ENCODE results near the gene CDK5RAP2. TPM values are rescaled to one million over a fixed set of nuclear protein-coding genes. Genes with fewer than 3 reads are reported as not detected.

The CDK5RAP2 gene
- total RNA-seq, 3 donors from 2014 or later (not counting 1 experiment from before 2014, with no cell fraction given): 81.5 to 95.7 (median 82.4) TPM

DNA sequence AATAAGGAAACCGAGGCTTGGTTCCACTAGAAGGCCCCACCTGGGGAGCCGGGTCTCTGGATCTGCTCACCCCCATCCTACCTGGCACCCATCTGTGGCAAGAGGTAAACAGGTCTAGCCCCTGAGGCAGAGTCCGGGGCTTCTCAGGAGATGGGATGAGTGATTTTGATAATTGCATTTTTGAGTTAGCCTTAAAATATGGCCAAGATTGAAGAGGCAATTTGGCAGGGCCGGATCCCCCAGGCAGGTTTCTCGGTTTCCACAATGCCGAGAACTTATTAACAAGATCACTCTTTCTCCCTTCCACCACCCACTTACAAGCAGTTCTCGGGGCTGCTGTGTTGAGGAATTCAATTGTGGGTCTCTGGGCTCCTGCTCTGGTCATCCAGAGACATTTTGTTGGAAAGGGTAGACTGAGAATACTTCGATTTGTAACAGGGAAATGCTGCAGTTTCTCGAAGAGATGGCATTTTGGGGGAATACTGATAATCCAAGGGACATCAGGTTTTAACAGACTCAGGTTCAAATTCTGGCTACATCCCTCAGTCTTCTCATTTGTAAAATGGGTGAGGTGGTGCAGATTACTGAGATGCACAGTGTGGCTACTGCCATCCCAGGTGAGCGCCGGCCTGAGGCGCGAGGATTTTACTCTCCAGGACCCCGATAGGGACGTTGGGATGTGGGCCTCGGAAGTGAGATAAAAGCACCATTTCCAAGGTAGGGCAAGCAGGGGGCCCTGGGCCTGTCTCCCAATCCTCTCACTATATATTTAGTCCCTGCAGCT, 194.2 kb downstream of the CDK5RAP2 start:
- Histone ChIP-seq H3K4me1 (ENCODE audit: control insufficient read depth, insufficient read depth, low read length) (peaks cover 3% of the 10 kb centered on the region), H3K36me3 (ENCODE audit: control insufficient read depth, insufficient read depth, low read length) (peaks cover 17% of the 10 kb centered on the region), H3K27ac (ENCODE audit: low read length) (no peak overlapping the region), H3K27me3 (ENCODE audit: control insufficient read depth, insufficient read depth, low read length) (no peaks in the 10 kb centered on the region), H3K9me3 (ENCODE audit: control insufficient read depth, insufficient read depth, low read length) (no peaks in the 10 kb centered on the region), H3K4me3 (ENCODE audit: low read length) (no peak overlapping the region)
- Mint-ChIP-seq H3K4me3 (no peak overlapping the region), H3K36me3 (no peaks in the 10 kb centered on the region), H3K27me3 (ENCODE audit: low read depth in 2 of 2) (no peaks in the 10 kb centered on the region), H3K4me1 (peaks cover 0 to 5% of the 10 kb centered on the region in 2 donors), H3K27ac (no peak overlapping the region), H3K9me3 (no peaks in the 10 kb centered on the region)
- 96% methylated on average over 16 of the region's 16 CpGs for WGBS (ENCODE audit: insufficient coverage)
- intact Hi-C loops (cut with micrococcal nuclease): no loop called here
- TF ChIP-seq, protein P1, sequence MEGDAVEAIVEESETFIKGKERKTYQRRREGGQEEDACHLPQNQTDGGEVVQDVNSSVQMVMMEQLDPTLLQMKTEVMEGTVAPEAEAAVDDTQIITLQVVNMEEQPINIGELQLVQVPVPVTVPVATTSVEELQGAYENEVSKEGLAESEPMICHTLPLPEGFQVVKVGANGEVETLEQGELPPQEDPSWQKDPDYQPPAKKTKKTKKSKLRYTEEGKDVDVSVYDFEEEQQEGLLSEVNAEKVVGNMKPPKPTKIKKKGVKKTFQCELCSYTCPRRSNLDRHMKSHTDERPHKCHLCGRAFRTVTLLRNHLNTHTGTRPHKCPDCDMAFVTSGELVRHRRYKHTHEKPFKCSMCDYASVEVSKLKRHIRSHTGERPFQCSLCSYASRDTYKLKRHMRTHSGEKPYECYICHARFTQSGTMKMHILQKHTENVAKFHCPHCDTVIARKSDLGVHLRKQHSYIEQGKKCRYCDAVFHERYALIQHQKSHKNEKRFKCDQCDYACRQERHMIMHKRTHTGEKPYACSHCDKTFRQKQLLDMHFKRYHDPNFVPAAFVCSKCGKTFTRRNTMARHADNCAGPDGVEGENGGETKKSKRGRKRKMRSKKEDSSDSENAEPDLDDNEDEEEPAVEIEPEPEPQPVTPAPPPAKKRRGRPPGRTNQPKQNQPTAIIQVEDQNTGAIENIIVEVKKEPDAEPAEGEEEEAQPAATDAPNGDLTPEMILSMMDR (IDR thresholded peaks at IDR 0.05): no peak
- no peak for ATAC-seq
- DNase-seq: no peak

DNA sequence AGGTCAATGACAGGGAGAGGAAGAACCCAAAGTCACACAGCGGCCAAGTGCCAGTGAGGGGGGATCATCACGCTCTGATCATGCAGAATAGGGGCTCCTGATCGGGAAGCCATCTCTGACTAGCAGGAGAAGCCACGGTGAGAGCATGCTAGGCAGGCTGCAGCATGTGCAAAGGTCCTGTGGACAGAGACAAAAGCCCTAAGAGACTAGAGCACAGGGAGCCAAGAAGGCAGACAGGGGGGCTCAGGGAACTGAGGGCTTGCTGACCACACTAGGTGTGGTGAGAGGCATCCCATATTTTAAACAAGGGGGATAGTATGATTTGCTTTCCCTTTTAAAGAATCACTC, 195.1 kb downstream of the CDK5RAP2 start:
- 94% methylated on average over 4 of the region's 4 CpGs for WGBS (ENCODE audit: insufficient coverage)
- H3K4me3 ChIP-seq (ENCODE audit: low read length): no peak overlapping the region
- Mint-ChIP-seq H3K4me1 (peaks cover 0 to 5% of the 10 kb centered on the region in 2 donors), H3K4me3 (no peak overlapping the region), H3K36me3 (no peaks in the 10 kb centered on the region), H3K27ac (no peak overlapping the region), H3K27me3 (ENCODE audit: low read depth in 2 of 2) (no peaks in the 10 kb centered on the region), H3K9me3 (no peaks in the 10 kb centered on the region)
- intact Hi-C loops (cut with micrococcal nuclease): no loop called here
- H3K36me3 ChIP-seq (ENCODE audit: control insufficient read depth, insufficient read depth, low read length): peaks cover 8% of the 10 kb centered on the region
- H3K9me3 ChIP-seq (ENCODE audit: control insufficient read depth, insufficient read depth, low read length): peaks cover under 1% of the 10 kb centered on the region
- peaks cover 3% of the 10 kb centered on the region for H3K4me1 ChIP-seq (ENCODE audit: control insufficient read depth, insufficient read depth, low read length)
- DNase-seq: no peak
- H3K27me3 ChIP-seq (ENCODE audit: control insufficient read depth, insufficient read depth, low read length): no peaks in the 10 kb centered on the region
- H3K27ac ChIP-seq (ENCODE audit: low read length): no peak overlapping the region
- ATAC-seq: no peak
- TF ChIP-seq, protein P1 (IDR thresholded peaks at IDR 0.05): no peak

GRCh38 chr9:120383999-120384924, 195.7 kb downstream of the CDK5RAP2 start:
- ATAC-seq (no peak), DNase-seq (no peak)
- Mint-ChIP-seq H3K4me3 (no peak overlapping the region), H3K9me3 (no peaks in the 10 kb centered on the region), H3K27me3 (ENCODE audit: low read depth in 2 of 2) (no peaks in the 10 kb centered on the region), H3K36me3 (no peaks in the 10 kb centered on the region), H3K4me1 (peaks cover 0 to 5% of the 10 kb centered on the region in 2 donors), H3K27ac (no peak overlapping the region)
- H3K9me3 ChIP-seq (ENCODE audit: control insufficient read depth, insufficient read depth, low read length): peaks cover 6% of the 10 kb centered on the region
- no peak overlapping the region for H3K4me3 ChIP-seq (ENCODE audit: low read length)
- no peaks in the 10 kb centered on the region for H3K27me3 ChIP-seq (ENCODE audit: control insufficient read depth, insufficient read depth, low read length)
- H3K36me3 ChIP-seq (ENCODE audit: control insufficient read depth, insufficient read depth, low read length): peaks cover 2% of the 10 kb centered on the region
- H3K4me1 ChIP-seq (ENCODE audit: control insufficient read depth, insufficient read depth, low read length): peaks cover 3% of the 10 kb centered on the region
- WGBS (ENCODE audit: insufficient coverage): 95% methylated on average over 24 of the region's 24 CpGs
- TF ChIP-seq, protein P1 (IDR thresholded peaks at IDR 0.05): no peak
- intact Hi-C loops (cut with micrococcal nuclease): no loop called here
- H3K27ac ChIP-seq (ENCODE audit: low read length): no peak overlapping the region
